ENCODE data around the gene KLRC4. TPM values are rescaled to one million over a fixed set of nuclear protein-coding genes. Genes with fewer than 3 reads are reported as not detected.
A peak's percentile ranks its signal among the peaks of the same experiment; 100 is the strongest.
"Not testable (repeated sequence)": the region's sequence is repeated elsewhere in the genome, so short reads cannot be mapped to it uniquely, and the experiment has no call there.

KLRC4 gene
- total RNA-seq, 3 donors from 2014 or later (not counting 1 experiment from before 2014, with no cell fraction given), result 15.9 to 54.7 (median 51.4) TPM

DNA sequence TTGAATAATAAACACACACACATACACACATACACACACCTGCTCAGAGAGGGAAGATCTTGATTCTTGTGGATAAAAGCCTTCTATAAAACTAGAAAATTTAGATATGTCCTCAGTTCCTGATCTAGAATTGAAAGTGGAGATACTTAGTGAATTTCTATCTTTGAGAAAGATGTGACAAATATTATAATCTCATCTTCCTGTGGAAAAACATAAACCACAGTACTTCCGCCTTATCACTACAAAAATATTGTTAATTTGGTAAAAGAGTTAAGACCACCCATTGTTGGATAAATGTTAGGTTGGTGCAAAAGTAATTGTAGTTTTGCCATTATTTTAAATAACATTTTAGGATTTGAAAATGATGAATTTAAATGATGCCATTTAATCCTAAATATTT is 19.7 kb downstream of the KLRC4 start, which contains the start of gene KLRK1:
Gene KLRK1 (minus strand): TSS at position 138 of the 400 bp plus-strand sequence. CDS start 1,231 bp downstream, outside the sequence.
- no CpG with 5 or more reads among the region's 1 CpG for WGBS (ENCODE audit: insufficient coverage)
- Histone ChIP-seq H3K27ac (ENCODE audit: low read length) (peak within 1 kb of the TSS; percentile 86), H3K36me3 (ENCODE audit: control insufficient read depth, insufficient read depth, low read length) (peaks cover 41% of the 10 kb centered on the region), H3K4me3 (ENCODE audit: low read length) (peak within 1 kb of the TSS; percentile 92), H3K4me1 (ENCODE audit: control insufficient read depth, insufficient read depth, low read length) (peaks cover 19% of the 10 kb centered on the region), H3K27me3 (ENCODE audit: control insufficient read depth, insufficient read depth, low read length) (no peaks in the 10 kb centered on the region), H3K9me3 (ENCODE audit: control insufficient read depth, insufficient read depth, low read length) (no peaks in the 10 kb centered on the region)
- peaks cover 50 to 67% of the 10 kb centered on the region in 2 donors for H3K4me1 Mint-ChIP-seq
- DNase-seq (peak in 1 of 2 donors; percentile 27), ATAC-seq (no peak)
- peak within 1 kb of the TSS; percentile 91 to 98 for H3K27ac Mint-ChIP-seq
- peak within 1 kb of the TSS; percentile 86 for H3K4me3 Mint-ChIP-seq
- H3K9me3 Mint-ChIP-seq, result no peaks in the 10 kb centered on the region
- no peaks in the 10 kb centered on the region for H3K27me3 Mint-ChIP-seq (ENCODE audit: low read depth in 2 of 2)
- TF ChIP-seq, protein P1, sequence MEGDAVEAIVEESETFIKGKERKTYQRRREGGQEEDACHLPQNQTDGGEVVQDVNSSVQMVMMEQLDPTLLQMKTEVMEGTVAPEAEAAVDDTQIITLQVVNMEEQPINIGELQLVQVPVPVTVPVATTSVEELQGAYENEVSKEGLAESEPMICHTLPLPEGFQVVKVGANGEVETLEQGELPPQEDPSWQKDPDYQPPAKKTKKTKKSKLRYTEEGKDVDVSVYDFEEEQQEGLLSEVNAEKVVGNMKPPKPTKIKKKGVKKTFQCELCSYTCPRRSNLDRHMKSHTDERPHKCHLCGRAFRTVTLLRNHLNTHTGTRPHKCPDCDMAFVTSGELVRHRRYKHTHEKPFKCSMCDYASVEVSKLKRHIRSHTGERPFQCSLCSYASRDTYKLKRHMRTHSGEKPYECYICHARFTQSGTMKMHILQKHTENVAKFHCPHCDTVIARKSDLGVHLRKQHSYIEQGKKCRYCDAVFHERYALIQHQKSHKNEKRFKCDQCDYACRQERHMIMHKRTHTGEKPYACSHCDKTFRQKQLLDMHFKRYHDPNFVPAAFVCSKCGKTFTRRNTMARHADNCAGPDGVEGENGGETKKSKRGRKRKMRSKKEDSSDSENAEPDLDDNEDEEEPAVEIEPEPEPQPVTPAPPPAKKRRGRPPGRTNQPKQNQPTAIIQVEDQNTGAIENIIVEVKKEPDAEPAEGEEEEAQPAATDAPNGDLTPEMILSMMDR (IDR thresholded peaks at IDR 0.05), result no peak
- intact Hi-C loops (cut with micrococcal nuclease), result loop anchor here (5.0 kb wide), 2 partner anchors 523 to 743 kb away; partner anchors contain the start of gene CLEC2B
- H3K36me3 Mint-ChIP-seq, result peaks cover 33% of the 10 kb centered on the region

GRCh38 chr12:10388624-10389413 is 20.7 kb downstream of the KLRC4 start:
- Histone ChIP-seq H3K9me3 (ENCODE audit: control insufficient read depth, insufficient read depth, low read length) (no peaks in the 10 kb centered on the region), H3K4me1 (ENCODE audit: control insufficient read depth, insufficient read depth, low read length) (peaks cover 11% of the 10 kb centered on the region), H3K27ac (ENCODE audit: low read length) (peak overlapping the region; percentile 86), H3K36me3 (ENCODE audit: control insufficient read depth, insufficient read depth, low read length) (peaks cover 51% of the 10 kb centered on the region), H3K27me3 (ENCODE audit: control insufficient read depth, insufficient read depth, low read length) (no peaks in the 10 kb centered on the region), H3K4me3 (ENCODE audit: low read length) (peak overlapping the region; percentile 92)
- peak overlapping the region; percentile 86 for H3K4me3 Mint-ChIP-seq
- H3K9me3 Mint-ChIP-seq, result no peaks in the 10 kb centered on the region
- H3K27ac Mint-ChIP-seq, result peak overlapping the region; percentile 89 to 91
- intact Hi-C loops (cut with micrococcal nuclease), result no loop called here
- whole genome bisulfite sequencing (ENCODE audit: insufficient coverage), result 11% methylated on average over 6 of the region's 9 CpGs
- DNase-seq (peak in 1 of 2 donors; percentile 33), ATAC-seq (no peak)
- no peaks in the 10 kb centered on the region for H3K27me3 Mint-ChIP-seq (ENCODE audit: low read depth in 2 of 2)
- TF ChIP-seq, protein P1 (IDR thresholded peaks at IDR 0.05), result no peak
- peaks cover 50 to 67% of the 10 kb centered on the region in 2 donors for H3K4me1 Mint-ChIP-seq
- H3K36me3 Mint-ChIP-seq, result peaks cover 42% of the 10 kb centered on the region

- H3K4me1 ChIP-seq (ENCODE audit: control insufficient read depth, insufficient read depth, low read length); H3K9me3 Mint-ChIP-seq; H3K9me3 ChIP-seq (ENCODE audit: control insufficient read depth, insufficient read depth, low read length); H3K27me3 ChIP-seq (ENCODE audit: control insufficient read depth, insufficient read depth, low read length); H3K27me3 Mint-ChIP-seq (ENCODE audit: low read depth in 2 of 2); ATAC-seq; intact Hi-C loops (cut with micrococcal nuclease): not testable (repeated sequence)
- Histone ChIP-seq H3K27ac (ENCODE audit: low read length) (peak overlapping the region; percentile 86), H3K4me3 (ENCODE audit: low read length) (peak overlapping the region; percentile 92), H3K36me3 (ENCODE audit: control insufficient read depth, insufficient read depth, low read length) (peaks cover 61% of the 10 kb centered on the region)
- peaks cover 55% of the 10 kb centered on the region for H3K36me3 Mint-ChIP-seq
- H3K4me3 Mint-ChIP-seq, result peak overlapping the region; percentile 86
- 36% methylated on average over 6 of the region's 6 CpGs for WGBS (ENCODE audit: insufficient coverage)
- peaks cover 54 to 70% of the 10 kb centered on the region in 2 donors for H3K4me1 Mint-ChIP-seq
- peak overlapping the region; percentile 89 to 91 for H3K27ac Mint-ChIP-seq
- DNase-seq, result peak in 1 of 2 donors; percentile 1
Observed at GRCh38 chr12:10387498-10387897, 22.1 kb downstream of the KLRC4 start.

- peak in 1 of 3 donors; percentile 20 for ATAC-seq
- peaks cover 7% of the 10 kb centered on the region for H3K4me1 ChIP-seq (ENCODE audit: control insufficient read depth, insufficient read depth, low read length)
- DNase-seq, result peak in 1 of 2 donors; percentile 4
- intact Hi-C loops (cut with micrococcal nuclease), result no loop called here
- Mint-ChIP-seq H3K27ac (peak overlapping the region; percentile 89 to 91), H3K36me3 (peaks cover 55% of the 10 kb centered on the region), H3K27me3 (ENCODE audit: low read depth in 2 of 2) (no peaks in the 10 kb centered on the region), H3K4me3 (peak overlapping the region; percentile 86), H3K9me3 (no peaks in the 10 kb centered on the region), H3K4me1 (peaks cover 57 to 69% of the 10 kb centered on the region in 2 donors)
- no peaks in the 10 kb centered on the region for H3K9me3 ChIP-seq (ENCODE audit: control insufficient read depth, insufficient read depth, low read length)
- peak overlapping the region; percentile 86 for H3K27ac ChIP-seq (ENCODE audit: low read length)
- H3K4me3 ChIP-seq (ENCODE audit: low read length), result peak overlapping the region; percentile 92
- 21% methylated on average over 1 of the region's 1 CpG for WGBS (ENCODE audit: insufficient coverage)
- peaks cover 66% of the 10 kb centered on the region for H3K36me3 ChIP-seq (ENCODE audit: control insufficient read depth, insufficient read depth, low read length)
- H3K27me3 ChIP-seq (ENCODE audit: control insufficient read depth, insufficient read depth, low read length), result no peaks in the 10 kb centered on the region
- TF ChIP-seq, protein P1 (IDR thresholded peaks at IDR 0.05), result no peak
Observed at GRCh38 chr12:10386857-10387256, 22.7 kb downstream of the KLRC4 start.

All from natural killer cell (primary cell).